ENCODE results near the gene FEM1C. TPM values are rescaled to one million over a fixed set of nuclear protein-coding genes. Genes with fewer than 3 reads are reported as not detected.

The FEM1C gene
- total RNA-seq, 4 donors from 2014 or later = 11.3 to 16.6 (median 14.3) TPM

- DNase-seq (ENCODE audit: low spot score in 2 of 2) = no peak
- H3K4me3 ChIP-seq (ENCODE audit: low read depth, poor library complexity, severe bottlenecking) = no peak overlapping the region
- 70 to 78% methylated on average over 1 of the region's 1 CpG for WGBS, 2 donors
- TF ChIP-seq POLR2A (IDR thresholded peaks at IDR 0.05) (no peak), CTCF (IDR thresholded peaks at IDR 0.05) (no peak)
- intact Hi-C loops (cut with DNase I; ENCODE audit: low total_unique reads) = no loop called here
Observed at GRCh38 chr5:115470921-115471320, 73.7 kb downstream of the FEM1C start.

Other genes starting within 250 kb of the FEM1C start
- 1 to 10 TPM; 3.7 to 5.7 (median 4.9) TPM for gene CCDC112, start 248.1 kb downstream of the FEM1C start, total RNA-seq
- under 1 TPM in 2 of 4 donors, not detected in 2; 0.39 to 0.72 TPM for gene TICAM2, start 57.7 kb upstream of the FEM1C start, total RNA-seq
- gene TMED7, start 81.3 kb upstream of the FEM1C start, total RNA-seq = 100 to 1,000 TPM in 1 of 4 donors, 10 to 100 TPM in 3; 33.5 to 112 (median 60.6) TPM

Data from lower leg skin (tissue), 4 donors.